Neural progenitor cell (in vitro differentiated cells): Measurements from ENCODE around the gene MAPK1.
"Not testable (repeated sequence)": the region's sequence is repeated elsewhere in the genome, so short reads cannot be mapped to it uniquely, and the experiment has no call there.

ENCODE experiments used
- EZH2 ChIP-seq: fragments of 200-600 bp; sonication (generic); IDR thresholded peaks from 2 replicates; pipeline ENCODE4 v1.6.1; 2017; ENCODE audit warnings: antibody characterized with exemption, mild to moderate bottlenecking, moderate library complexity
- EZH2phosphoT487 ChIP-seq: fragments of 200-600 bp; sonication (generic); IDR thresholded peaks from 2 replicates; pipeline ENCODE4 v1.6.1; 2017; ENCODE audit warnings: antibody characterized with exemption
- TF ChIP-seq, protein P1 (sequence below): fragments of 200-600 bp; sonication (generic); IDR thresholded peaks from 2 replicates; pipeline ENCODE4 v1.5.1; 2017; ENCODE audit warnings: antibody characterized with exemption, mild to moderate bottlenecking

GRCh38 chr22:21790849-21791610, 76.4 kb downstream of the MAPK1 start:
- TF ChIP-seq, protein P1, sequence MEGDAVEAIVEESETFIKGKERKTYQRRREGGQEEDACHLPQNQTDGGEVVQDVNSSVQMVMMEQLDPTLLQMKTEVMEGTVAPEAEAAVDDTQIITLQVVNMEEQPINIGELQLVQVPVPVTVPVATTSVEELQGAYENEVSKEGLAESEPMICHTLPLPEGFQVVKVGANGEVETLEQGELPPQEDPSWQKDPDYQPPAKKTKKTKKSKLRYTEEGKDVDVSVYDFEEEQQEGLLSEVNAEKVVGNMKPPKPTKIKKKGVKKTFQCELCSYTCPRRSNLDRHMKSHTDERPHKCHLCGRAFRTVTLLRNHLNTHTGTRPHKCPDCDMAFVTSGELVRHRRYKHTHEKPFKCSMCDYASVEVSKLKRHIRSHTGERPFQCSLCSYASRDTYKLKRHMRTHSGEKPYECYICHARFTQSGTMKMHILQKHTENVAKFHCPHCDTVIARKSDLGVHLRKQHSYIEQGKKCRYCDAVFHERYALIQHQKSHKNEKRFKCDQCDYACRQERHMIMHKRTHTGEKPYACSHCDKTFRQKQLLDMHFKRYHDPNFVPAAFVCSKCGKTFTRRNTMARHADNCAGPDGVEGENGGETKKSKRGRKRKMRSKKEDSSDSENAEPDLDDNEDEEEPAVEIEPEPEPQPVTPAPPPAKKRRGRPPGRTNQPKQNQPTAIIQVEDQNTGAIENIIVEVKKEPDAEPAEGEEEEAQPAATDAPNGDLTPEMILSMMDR, result not testable (repeated sequence)
- TF ChIP-seq EZH2, EZH2phosphoT487: not testable (repeated sequence)
